ENCODE results near the gene DOCK4. TPM values are rescaled to one million over a fixed set of nuclear protein-coding genes. Genes with fewer than 3 reads are reported as not detected.

The DOCK4 gene
- polyA plus RNA-seq, 1 donor (not counting 4 experiments of a cell fraction or from before 2014, with no cell fraction given) = 13.9 TPM

DNA sequence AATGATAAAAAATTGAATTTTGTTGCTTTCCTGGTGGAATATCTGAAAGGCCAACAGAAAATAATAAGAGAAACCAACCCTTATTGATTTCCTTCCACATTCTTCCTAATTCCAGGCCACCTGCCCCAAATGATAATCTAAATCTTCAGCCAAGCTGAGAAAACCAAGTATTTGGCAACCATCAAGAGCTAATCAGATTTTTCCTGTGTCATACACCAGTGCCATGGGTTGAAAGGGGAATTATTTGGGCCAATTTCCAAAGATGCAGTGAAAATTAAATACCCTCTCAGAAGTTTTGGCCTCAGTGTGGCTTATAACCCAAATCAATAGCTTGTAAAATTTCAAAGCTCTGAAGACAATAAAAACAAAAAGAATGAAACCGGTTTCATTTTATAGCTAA is 70.4 kb downstream of the DOCK4 start:
- H3K4me3 ChIP-seq (ENCODE audit: control insufficient read depth in 2 of 3, extremely low read depth in 1 of 3, insufficient read depth in 2 of 3, low read depth in 1 of 3, low read length in 3 of 3) = no peak overlapping the region
- no peak overlapping the region for H3K27ac ChIP-seq (ENCODE audit: control insufficient read depth, insufficient read depth, low read length)
- no peaks in the 10 kb centered on the region for H4K20me1 ChIP-seq (ENCODE audit: control insufficient read depth, extremely low read depth, insufficient read depth, low read length)
- H3K4me1 ChIP-seq (ENCODE audit: control insufficient read depth, extremely low read depth, insufficient read depth, low read length) = no peaks in the 10 kb centered on the region
- no peak overlapping the region for H3K4me2 ChIP-seq (ENCODE audit: control insufficient read depth, extremely low read depth, insufficient read depth, low read depth, low read length)
- no peaks in the 10 kb centered on the region for H3K27me3 ChIP-seq (ENCODE audit: control insufficient read depth, extremely low read depth, insufficient read depth, low read length)
- H3K79me2 ChIP-seq (ENCODE audit: control insufficient read depth, insufficient read depth, low read length) = peaks cover 33% of the 10 kb centered on the region
- no peaks in the 10 kb centered on the region for H3K9me3 ChIP-seq (ENCODE audit: control insufficient read depth, low read depth, low read length)
- no peaks in the 10 kb centered on the region for H3K36me3 ChIP-seq (ENCODE audit: control insufficient read depth in 2 of 2, extremely low read depth in 1 of 2, insufficient read depth in 2 of 2, low read length in 2 of 2)
- dilution Hi-C loops (cut with MboI; ENCODE audit: extremely low pct_ligation_motif_present, low sequenced_read_pairs) = no loop called here
- H2AFZ ChIP-seq (ENCODE audit: control insufficient read depth, low read length) = no peak overlapping the region
- H3K9me1 ChIP-seq (ENCODE audit: control insufficient read depth, extremely low read depth, insufficient read depth, low read length) = no peaks in the 10 kb centered on the region
- no peak for FAIRE-seq
- H3K9ac ChIP-seq (ENCODE audit: control insufficient read depth, extremely low read depth, insufficient read depth, low read length) = no peak overlapping the region
- no peak for DNase-seq (ENCODE audit: low read depth, low spot score)
- TF ChIP-seq, protein P1, sequence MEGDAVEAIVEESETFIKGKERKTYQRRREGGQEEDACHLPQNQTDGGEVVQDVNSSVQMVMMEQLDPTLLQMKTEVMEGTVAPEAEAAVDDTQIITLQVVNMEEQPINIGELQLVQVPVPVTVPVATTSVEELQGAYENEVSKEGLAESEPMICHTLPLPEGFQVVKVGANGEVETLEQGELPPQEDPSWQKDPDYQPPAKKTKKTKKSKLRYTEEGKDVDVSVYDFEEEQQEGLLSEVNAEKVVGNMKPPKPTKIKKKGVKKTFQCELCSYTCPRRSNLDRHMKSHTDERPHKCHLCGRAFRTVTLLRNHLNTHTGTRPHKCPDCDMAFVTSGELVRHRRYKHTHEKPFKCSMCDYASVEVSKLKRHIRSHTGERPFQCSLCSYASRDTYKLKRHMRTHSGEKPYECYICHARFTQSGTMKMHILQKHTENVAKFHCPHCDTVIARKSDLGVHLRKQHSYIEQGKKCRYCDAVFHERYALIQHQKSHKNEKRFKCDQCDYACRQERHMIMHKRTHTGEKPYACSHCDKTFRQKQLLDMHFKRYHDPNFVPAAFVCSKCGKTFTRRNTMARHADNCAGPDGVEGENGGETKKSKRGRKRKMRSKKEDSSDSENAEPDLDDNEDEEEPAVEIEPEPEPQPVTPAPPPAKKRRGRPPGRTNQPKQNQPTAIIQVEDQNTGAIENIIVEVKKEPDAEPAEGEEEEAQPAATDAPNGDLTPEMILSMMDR (optimal IDR thresholded peaks at IDR 0.05 in 1 of 3, IDR thresholded peaks at IDR 0.05 in 1 of 3, conservative IDR thresholded peaks at IDR 0.05 in 1 of 3; ENCODE audit: extremely low read depth in 1 of 3, insufficient read depth in 2 of 3, low read length in 3 of 3) = no peak
- TF ChIP-seq EZH2 (IDR thresholded peaks at IDR 0.05; ENCODE audit: low read length) = no peak

DNA sequence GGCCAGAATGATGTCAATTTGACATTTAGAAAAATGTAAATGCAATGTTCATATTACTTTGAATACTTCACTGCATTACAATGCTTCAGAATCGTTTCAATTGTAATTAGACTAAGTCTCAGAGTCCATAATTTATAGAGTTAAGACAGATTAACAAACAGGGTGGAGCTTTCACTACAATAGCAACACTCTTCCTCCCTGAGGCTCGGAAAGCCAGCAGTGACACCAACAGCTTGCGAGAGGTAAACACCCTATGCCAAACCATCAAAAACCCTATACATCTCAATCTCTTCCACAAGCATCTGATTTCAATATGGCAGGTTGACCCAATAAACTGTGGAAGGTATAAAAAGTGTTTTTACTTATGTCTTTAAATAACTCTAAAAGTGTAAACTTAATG is 72.2 kb downstream of the DOCK4 start:
- dilution Hi-C loops (cut with MboI; ENCODE audit: extremely low pct_ligation_motif_present, low sequenced_read_pairs) = no loop called here

More for the DNA sequence above, 72.2 kb downstream of the DOCK4 start:
- no peak overlapping the region for H3K27ac ChIP-seq (ENCODE audit: control insufficient read depth, insufficient read depth, low read length)
- no peaks in the 10 kb centered on the region for H3K9me3 ChIP-seq (ENCODE audit: control insufficient read depth, low read depth, low read length)
- no peak for FAIRE-seq
- no peaks in the 10 kb centered on the region for H3K27me3 ChIP-seq (ENCODE audit: control insufficient read depth, extremely low read depth, insufficient read depth, low read length)
- H3K4me2 ChIP-seq (ENCODE audit: control insufficient read depth, extremely low read depth, insufficient read depth, low read depth, low read length) = no peak overlapping the region
- H4K20me1 ChIP-seq (ENCODE audit: control insufficient read depth, extremely low read depth, insufficient read depth, low read length) = no peaks in the 10 kb centered on the region
- no peak overlapping the region for H2AFZ ChIP-seq (ENCODE audit: control insufficient read depth, low read length)
- no peaks in the 10 kb centered on the region for H3K9me1 ChIP-seq (ENCODE audit: control insufficient read depth, extremely low read depth, insufficient read depth, low read length)
- H3K9ac ChIP-seq (ENCODE audit: control insufficient read depth, extremely low read depth, insufficient read depth, low read length) = no peak overlapping the region
- peaks cover 5% of the 10 kb centered on the region for H3K4me1 ChIP-seq (ENCODE audit: control insufficient read depth, extremely low read depth, insufficient read depth, low read length)
- TF ChIP-seq, protein P1 (optimal IDR thresholded peaks at IDR 0.05 in 1 of 3, IDR thresholded peaks at IDR 0.05 in 1 of 3, conservative IDR thresholded peaks at IDR 0.05 in 1 of 3; ENCODE audit: extremely low read depth in 1 of 3, insufficient read depth in 2 of 3, low read length in 3 of 3) = no peak
- no peak for TF ChIP-seq EZH2 (IDR thresholded peaks at IDR 0.05; ENCODE audit: low read length)
- no peak overlapping the region for H3K4me3 ChIP-seq (ENCODE audit: control insufficient read depth in 2 of 3, extremely low read depth in 1 of 3, insufficient read depth in 2 of 3, low read depth in 1 of 3, low read length in 3 of 3)
- H3K36me3 ChIP-seq (ENCODE audit: control insufficient read depth in 2 of 2, extremely low read depth in 1 of 2, insufficient read depth in 2 of 2, low read length in 2 of 2) = no peaks in the 10 kb centered on the region
- DNase-seq (ENCODE audit: low read depth, low spot score) = no peak
- H3K79me2 ChIP-seq (ENCODE audit: control insufficient read depth, insufficient read depth, low read length) = peaks cover 33% of the 10 kb centered on the region
